Mesenchymal stem cell (in vitro differentiated cells and primary cell): ENCODE measurements around the gene FCSK.

Source experiments
- DNase-seq: peaks from one replicate; pipeline ENCODE4 v3.0.0-alpha.2; 2013
- H2AFZ ChIP-seq: one replicate; pipeline ENCODE4 v1.6.1; 2013; ENCODE audit warnings: low read depth, mild to moderate bottlenecking, control low read depth, inconsistent platforms, low read length, moderate library complexity
- H2AK5ac ChIP-seq: 2 replicates; pipeline ENCODE4 v1.6.1; 2013; ENCODE audit warnings: low read length, moderate library complexity, mild to moderate bottlenecking, inconsistent platforms; ENCODE audit not compliant: severe bottlenecking
- H2BK120ac ChIP-seq: one replicate; pipeline ENCODE4 v1.6.1; 2013; ENCODE audit warnings: low read depth, mild to moderate bottlenecking, inconsistent platforms, low read length, moderate library complexity
- H2BK12ac ChIP-seq, 2 experiments: one replicate each; pipeline ENCODE4 v1.6.1; 2013; ENCODE audit warnings: inconsistent platforms in 2 of 2, low read length in 2 of 2, mild to moderate bottlenecking in 2 of 2, moderate library complexity in 2 of 2, control low read depth in 1 of 2
- H2BK15ac ChIP-seq: one replicate; pipeline ENCODE4 v1.6.1; 2013; ENCODE audit warnings: mild to moderate bottlenecking, low read depth, inconsistent platforms; ENCODE audit not compliant: poor library complexity, severe bottlenecking
- H2BK5ac ChIP-seq: 2 replicates; pipeline ENCODE4 v1.6.1; 2013; ENCODE audit warnings: low read depth, mild to moderate bottlenecking, low read length, control low read depth, inconsistent platforms; ENCODE audit not compliant: poor library complexity, severe bottlenecking
- H3K14ac ChIP-seq, 2 experiments: one replicate each; pipeline ENCODE4 v1.6.1; 2013; ENCODE audit warnings: inconsistent platforms in 2 of 2, low read length in 2 of 2, control low read depth in 1 of 2, mild to moderate bottlenecking in 1 of 2, moderate library complexity in 1 of 2
- H3K18ac ChIP-seq, 2 experiments: one replicate each; pipeline ENCODE4 v1.6.1; 2013; ENCODE audit warnings: inconsistent platforms in 2 of 2, low read length in 2 of 2, control low read depth in 1 of 2, low read depth in 1 of 2, mild to moderate bottlenecking in 1 of 2
- H3K23ac ChIP-seq, 2 experiments: one replicate each; pipeline ENCODE4 v1.6.1; 2013; ENCODE audit warnings: inconsistent platforms in 2 of 2, low read length in 2 of 2, mild to moderate bottlenecking in 2 of 2, moderate library complexity in 2 of 2, control low read depth in 1 of 2
- H3K27ac ChIP-seq: 2 replicates; pipeline ENCODE4 v1.5.1; 2013; ENCODE audit warnings: mild to moderate bottlenecking, moderate library complexity, low read length, control low read depth, inconsistent platforms; ENCODE audit not compliant: poor library complexity, severe bottlenecking
- H3K27me3 ChIP-seq, 2 experiments: 2 replicates each; pipeline versions ENCODE4 v1.6.1 to v1.7.0; 2013; ENCODE audit warnings: low read length in 2 of 2, mild to moderate bottlenecking in 2 of 2, moderate library complexity in 2 of 2, control low read depth in 1 of 2, inconsistent platforms in 1 of 2; ENCODE audit not compliant: control insufficient read depth in 1 of 2, insufficient read depth in 1 of 2
- H3K36me3 ChIP-seq, 2 experiments: 2 replicates each; pipeline versions ENCODE4 v1.6.1 to v1.7.0; 2013; ENCODE audit warnings: low read length in 2 of 2, control low read depth in 1 of 2, inconsistent platforms in 1 of 2, low read depth in 1 of 2, mild to moderate bottlenecking in 1 of 2; ENCODE audit not compliant: insufficient read depth in 2 of 2, control insufficient read depth in 1 of 2
- H3K4ac ChIP-seq, 2 experiments: one replicate each; pipeline ENCODE4 v1.6.1; 2013; ENCODE audit warnings: inconsistent platforms in 2 of 2, low read length in 2 of 2, mild to moderate bottlenecking in 2 of 2, moderate library complexity in 2 of 2, control low read depth in 1 of 2, low read depth in 1 of 2
- H3K4me1 ChIP-seq: 2 replicates; pipeline ENCODE4 v1.6.1; 2013; ENCODE audit warnings: low read depth, low read length, control low read depth; ENCODE audit not compliant: control insufficient read depth, insufficient read depth
- H3K4me2 ChIP-seq: 2 replicates; pipeline ENCODE4 v1.6.1; 2013; ENCODE audit warnings: low read length, mild to moderate bottlenecking, inconsistent platforms; ENCODE audit not compliant: poor library complexity, severe bottlenecking
- H3K4me3 ChIP-seq, 2 experiments: 2 replicates each; pipeline versions ENCODE4 v1.5.1 to v1.7.0; 2013; ENCODE audit warnings: low read length in 2 of 2, mild to moderate bottlenecking in 2 of 2, control low read depth in 1 of 2, low read depth in 1 of 2; ENCODE audit not compliant: insufficient read depth in 1 of 2
- H3K79me1 ChIP-seq: replicated peaks from 2 replicates; pipeline ENCODE4 v1.6.1; 2013; ENCODE audit warnings: mild to moderate bottlenecking, control low read depth, low read length, inconsistent platforms; ENCODE audit not compliant: poor library complexity, severe bottlenecking
- H3K9ac ChIP-seq: 2 replicates; pipeline ENCODE4 v1.7.0; 2013; ENCODE audit warnings: mild to moderate bottlenecking, low read length, moderate library complexity
- H3K9me3 ChIP-seq: 2 replicates; pipeline ENCODE4 v1.7.0; 2013; ENCODE audit warnings: mild to moderate bottlenecking, low read length; ENCODE audit not compliant: control insufficient read depth
- H4K8ac ChIP-seq: one replicate; pipeline ENCODE4 v1.6.1; 2013; ENCODE audit warnings: inconsistent platforms, mild to moderate bottlenecking, low read length, moderate library complexity
- H4K91ac ChIP-seq: one replicate; pipeline ENCODE4 v1.6.1; 2013; ENCODE audit warnings: mild to moderate bottlenecking, low read length, inconsistent platforms
- WGBS: methylation state at CpG from one replicate; pipeline ENCODE4 v1.1.7; 2013; ENCODE audit warnings: mixed read lengths; 5-methylcytosine and 5-hydroxymethylcytosine counted together

The FCSK gene

GRCh38 chr16:70432723-70433457, 21.5 kb upstream of the FCSK start:
- Histone ChIP-seq H3K23ac (peak overlapping the region in 1 of 2 experiments; percentile 16), H3K18ac (peak overlapping the region; percentile 69 to 72), H3K36me3 (peaks cover 7% of the 10 kb centered on the region in 2 experiments), H2BK15ac (peak overlapping the region; percentile 73), H3K9me3 (no peaks in the 10 kb centered on the region), H3K4me1 (peaks cover 58% of the 10 kb centered on the region), H3K9ac (peak overlapping the region; percentile 21), H3K27ac (peak overlapping the region; percentile 60), H3K4me3 (no peak overlapping the region), H3K4ac (peak overlapping the region in 1 of 2 experiments; percentile 50), H2BK12ac (peak overlapping the region; percentile 59 to 79), H3K14ac (peak overlapping the region in 1 of 2 experiments; percentile 36), H2AFZ (no peak overlapping the region), H2BK120ac (peak overlapping the region; percentile 76), H3K27me3 (no peaks in the 10 kb centered on the region), H3K79me1 (peaks cover 2% of the 10 kb centered on the region), H4K91ac (peak overlapping the region; percentile 2), H2AK5ac (peak overlapping the region; percentile 33), H3K4me2 (peak overlapping the region; percentile 3), H4K8ac (peak overlapping the region; percentile 19), H2BK5ac (no peak overlapping the region)
- peak; percentile 61 for DNase-seq
- WGBS: 67% methylated on average over 12 of the region's 12 CpGs

GRCh38 chr16:70433458-70434103, 20.8 kb upstream of the FCSK start:
- no peaks in the 10 kb centered on the region for H3K27me3 ChIP-seq
- DNase-seq: peak; percentile 91
- H2BK15ac ChIP-seq: no peak overlapping the region
- H3K4me1 ChIP-seq: peaks cover 53% of the 10 kb centered on the region
- peak overlapping the region in 1 of 2 experiments; percentile 36 for H3K14ac ChIP-seq
- H3K79me1 ChIP-seq: peaks cover 2% of the 10 kb centered on the region
- WGBS: 38% methylated on average over 5 of the region's 5 CpGs
- H2BK5ac ChIP-seq: no peak overlapping the region
- H3K4me3 ChIP-seq: no peak overlapping the region
- peak overlapping the region; percentile 4 to 69 for H3K18ac ChIP-seq
- peak overlapping the region; percentile 1 for H2BK120ac ChIP-seq
- peak overlapping the region; percentile 60 for H3K27ac ChIP-seq
- no peak overlapping the region for H3K23ac ChIP-seq
- no peak overlapping the region for H4K8ac ChIP-seq
- no peaks in the 10 kb centered on the region for H3K9me3 ChIP-seq
- peak overlapping the region in 1 of 2 experiments; percentile 50 for H3K4ac ChIP-seq
- peak overlapping the region; percentile 2 for H4K91ac ChIP-seq
- H3K4me2 ChIP-seq: peak overlapping the region; percentile 0
- peak overlapping the region; percentile 21 for H3K9ac ChIP-seq
- peak overlapping the region; percentile 6 to 7 for H2BK12ac ChIP-seq
- H2AFZ ChIP-seq: no peak overlapping the region
- H3K36me3 ChIP-seq: peaks cover 7% of the 10 kb centered on the region in 2 experiments
- peak overlapping the region; percentile 33 for H2AK5ac ChIP-seq

GRCh38 chr16:70434484-70435260, 19.7 kb upstream of the FCSK start:
- H3K79me1 ChIP-seq: peaks cover 2% of the 10 kb centered on the region
- H2BK15ac ChIP-seq: peak overlapping the region; percentile 29
- H2AFZ ChIP-seq: no peak overlapping the region
- peak overlapping the region in 1 of 2 experiments; percentile 26 for H3K4ac ChIP-seq
- no peak overlapping the region for H3K4me2 ChIP-seq
- no peaks in the 10 kb centered on the region for H3K9me3 ChIP-seq
- H2AK5ac ChIP-seq: peak overlapping the region; percentile 46
- H3K27me3 ChIP-seq: no peaks in the 10 kb centered on the region
- no peak overlapping the region for H2BK120ac ChIP-seq
- no peak overlapping the region for H3K23ac ChIP-seq
- 95% methylated on average over 5 of the region's 6 CpGs for WGBS
- peaks cover 7% of the 10 kb centered on the region in 2 experiments for H3K36me3 ChIP-seq
- peak overlapping the region in 1 of 2 experiments; percentile 23 for H2BK12ac ChIP-seq
- DNase-seq: no peak
- no peak overlapping the region for H3K9ac ChIP-seq
- H3K4me3 ChIP-seq: no peak overlapping the region
- H4K8ac ChIP-seq: no peak overlapping the region
- peak overlapping the region in 1 of 2 experiments; percentile 1 for H3K18ac ChIP-seq
- H2BK5ac ChIP-seq: no peak overlapping the region
- no peak overlapping the region for H3K27ac ChIP-seq
- H3K14ac ChIP-seq: no peak overlapping the region
- no peak overlapping the region for H4K91ac ChIP-seq
- H3K4me1 ChIP-seq: peaks cover 49% of the 10 kb centered on the region
